ENCODE results near the gene PRKCB.

GRCh38 chr16:24235806-24236205 lies 400.0 kb downstream of the PRKCB start:
- TF ChIP-seq CTCF (conservative IDR thresholded peaks at IDR 0.05; ENCODE audit: low read length) (no peak), EZH2phosphoT487 (IDR thresholded peaks at IDR 0.05; ENCODE audit: borderline replicate concordance, low read depth, low read length) (no peak)

Data from OCI-LY7 (cell line).